ENCODE measurements around the gene PLCXD3. TPM values are rescaled to one million over a fixed set of nuclear protein-coding genes. Genes with fewer than 3 reads are reported as not detected.

PLCXD3 gene
- polyA plus RNA-seq, 4 donors, result 0.27 to 4.4 (median 1.1) TPM

GRCh38 chr5:41414598-41414997 lies 95.8 kb downstream of the PLCXD3 start:
- DNase-seq (peak in 1 of 2 donors; percentile 29), FAIRE-seq (no peak)
- H3K4me1 ChIP-seq (ENCODE audit: control insufficient read depth in 3 of 3, insufficient read depth in 2 of 3, low read depth in 1 of 3, low read length in 2 of 3), result peaks cover 0 to under 1% (median 0%) of the 10 kb centered on the region in 3 donors
- no peaks in the 10 kb centered on the region for H3K9me3 ChIP-seq (ENCODE audit: control insufficient read depth in 2 of 2, insufficient read depth in 1 of 2, low read depth in 1 of 2, low read length in 1 of 2)
- H3K4me3 ChIP-seq (ENCODE audit: low read depth in 1 of 3, low read length in 3 of 3), result no peak overlapping the region
- 85 to 93% (median 85%) methylated on average over 2 of the region's 2 CpGs for WGBS, 3 donors
- peaks cover 0 to 2% (median 0%) of the 10 kb centered on the region in 3 donors for H3K27me3 ChIP-seq (ENCODE audit: control insufficient read depth in 3 of 3, insufficient read depth in 3 of 3, low read length in 3 of 3)
- H3K36me3 ChIP-seq (ENCODE audit: control insufficient read depth in 3 of 3, insufficient read depth in 2 of 3, low read depth in 1 of 3, low read length in 3 of 3), result no peaks in the 10 kb centered on the region
- H3K27ac ChIP-seq (ENCODE audit: low read depth in 1 of 3, low read length in 2 of 3), result no peak overlapping the region

- FAIRE-seq (no peak), DNase-seq (no peak)
- peaks cover 0 to 10% (median 2%) of the 10 kb centered on the region in 3 donors for H3K4me1 ChIP-seq (ENCODE audit: control insufficient read depth in 3 of 3, insufficient read depth in 2 of 3, low read depth in 1 of 3, low read length in 2 of 3)
- H3K27me3 ChIP-seq (ENCODE audit: control insufficient read depth in 3 of 3, insufficient read depth in 3 of 3, low read length in 3 of 3), result peaks cover 0 to 2% (median 0%) of the 10 kb centered on the region in 3 donors
- WGBS, 3 donors, result 47 to 89% (median 73%) methylated on average over 1 of the region's 1 CpG
- H3K36me3 ChIP-seq (ENCODE audit: control insufficient read depth in 3 of 3, insufficient read depth in 2 of 3, low read depth in 1 of 3, low read length in 3 of 3), result no peaks in the 10 kb centered on the region
- no peak overlapping the region for H3K27ac ChIP-seq (ENCODE audit: low read depth in 1 of 3, low read length in 2 of 3)
- H3K9me3 ChIP-seq (ENCODE audit: control insufficient read depth in 2 of 2, insufficient read depth in 1 of 2, low read depth in 1 of 2, low read length in 1 of 2), result no peaks in the 10 kb centered on the region
- no peak overlapping the region for H3K4me3 ChIP-seq (ENCODE audit: low read depth in 1 of 3, low read length in 3 of 3)
These were observed 97.3 kb downstream of the PLCXD3 start for GRCh38 chr5:41413074-41413473.

- no peak overlapping the region for H3K27ac ChIP-seq (ENCODE audit: low read depth in 1 of 3, low read length in 2 of 3)
- H3K9me3 ChIP-seq (ENCODE audit: control insufficient read depth in 2 of 2, insufficient read depth in 1 of 2, low read depth in 1 of 2, low read length in 1 of 2), result no peaks in the 10 kb centered on the region
- no peak overlapping the region for H3K4me3 ChIP-seq (ENCODE audit: low read depth in 1 of 3, low read length in 3 of 3)
- H3K4me1 ChIP-seq (ENCODE audit: control insufficient read depth in 3 of 3, insufficient read depth in 2 of 3, low read depth in 1 of 3, low read length in 2 of 3), result peaks cover 0 to 13% (median 2%) of the 10 kb centered on the region in 3 donors
- no peak for FAIRE-seq
- DNase-seq, result no peak
- peaks cover 0 to 2% (median 0%) of the 10 kb centered on the region in 3 donors for H3K27me3 ChIP-seq (ENCODE audit: control insufficient read depth in 3 of 3, insufficient read depth in 3 of 3, low read length in 3 of 3)
- no peaks in the 10 kb centered on the region for H3K36me3 ChIP-seq (ENCODE audit: control insufficient read depth in 3 of 3, insufficient read depth in 2 of 3, low read depth in 1 of 3, low read length in 3 of 3)
- 32 to 50% (median 42%) methylated on average over 2 of the region's 2 CpGs for WGBS, 3 donors
These were observed 97.9 kb downstream of the PLCXD3 start for GRCh38 chr5:41412496-41412895.

- FAIRE-seq (no peak), DNase-seq (no peak)
- Histone ChIP-seq H3K4me3 (ENCODE audit: low read depth in 1 of 3, low read length in 3 of 3) (no peak overlapping the region), H3K9me3 (ENCODE audit: control insufficient read depth in 2 of 2, insufficient read depth in 1 of 2, low read depth in 1 of 2, low read length in 1 of 2) (no peaks in the 10 kb centered on the region), H3K27me3 (ENCODE audit: control insufficient read depth in 3 of 3, insufficient read depth in 3 of 3, low read length in 3 of 3) (no peaks in the 10 kb centered on the region), H3K27ac (ENCODE audit: low read depth in 1 of 3, low read length in 2 of 3) (no peak overlapping the region), H3K36me3 (ENCODE audit: control insufficient read depth in 3 of 3, insufficient read depth in 2 of 3, low read depth in 1 of 3, low read length in 3 of 3) (no peaks in the 10 kb centered on the region), H3K4me1 (ENCODE audit: control insufficient read depth in 3 of 3, insufficient read depth in 2 of 3, low read depth in 1 of 3, low read length in 2 of 3) (peaks cover 0 to 20% (median 2%) of the 10 kb centered on the region in 3 donors)
- WGBS, 3 donors, result 52 to 58% (median 57%) methylated on average over 4 of the region's 4 CpGs
These were observed 99.7 kb downstream of the PLCXD3 start for GRCh38 chr5:41410737-41411136.

GRCh38 chr5:41410307-41410706 lies 100.1 kb downstream of the PLCXD3 start:
- FAIRE-seq (no peak), DNase-seq (peak in 1 of 2 donors; percentile 39)
- Histone ChIP-seq H3K4me3 (ENCODE audit: low read depth in 1 of 3, low read length in 3 of 3) (no peak overlapping the region), H3K27me3 (ENCODE audit: control insufficient read depth in 3 of 3, insufficient read depth in 3 of 3, low read length in 3 of 3) (no peaks in the 10 kb centered on the region), H3K36me3 (ENCODE audit: control insufficient read depth in 3 of 3, insufficient read depth in 2 of 3, low read depth in 1 of 3, low read length in 3 of 3) (no peaks in the 10 kb centered on the region), H3K4me1 (ENCODE audit: control insufficient read depth in 3 of 3, insufficient read depth in 2 of 3, low read depth in 1 of 3, low read length in 2 of 3) (peaks cover 0 to 21% (median 2%) of the 10 kb centered on the region in 3 donors), H3K27ac (ENCODE audit: low read depth in 1 of 3, low read length in 2 of 3) (no peak overlapping the region), H3K9me3 (ENCODE audit: control insufficient read depth in 2 of 2, insufficient read depth in 1 of 2, low read depth in 1 of 2, low read length in 1 of 2) (no peaks in the 10 kb centered on the region)
- 16 to 72% (median 48%) methylated on average over 9 of the region's 9 CpGs for WGBS, 3 donors

GRCh38 chr5:41408676-41409443 lies 101.5 kb downstream of the PLCXD3 start:
- Histone ChIP-seq H3K4me3 (ENCODE audit: low read depth in 1 of 3, low read length in 3 of 3) (no peak overlapping the region), H3K27me3 (ENCODE audit: control insufficient read depth in 3 of 3, insufficient read depth in 3 of 3, low read length in 3 of 3) (no peaks in the 10 kb centered on the region), H3K27ac (ENCODE audit: low read depth in 1 of 3, low read length in 2 of 3) (peak overlapping the region in 1 of 3 donors; percentile 11), H3K9me3 (ENCODE audit: control insufficient read depth in 2 of 2, insufficient read depth in 1 of 2, low read depth in 1 of 2, low read length in 1 of 2) (no peaks in the 10 kb centered on the region), H3K4me1 (ENCODE audit: control insufficient read depth in 3 of 3, insufficient read depth in 2 of 3, low read depth in 1 of 3, low read length in 2 of 3) (peaks cover 0 to 24% (median 2%) of the 10 kb centered on the region in 3 donors), H3K36me3 (ENCODE audit: control insufficient read depth in 3 of 3, insufficient read depth in 2 of 3, low read depth in 1 of 3, low read length in 3 of 3) (no peaks in the 10 kb centered on the region)
- DNase-seq (peak; percentile 52 to 73), FAIRE-seq (no peak)
- WGBS, 3 donors, result 67 to 74% (median 69%) methylated on average over 6 of the region's 6 CpGs

- Histone ChIP-seq H3K27ac (ENCODE audit: low read depth in 1 of 3, low read length in 2 of 3) (peak overlapping the region in 2 of 3 donors; percentile 20 to 71), H3K9me3 (ENCODE audit: control insufficient read depth in 2 of 2, insufficient read depth in 1 of 2, low read depth in 1 of 2, low read length in 1 of 2) (no peaks in the 10 kb centered on the region), H3K4me3 (ENCODE audit: low read depth in 1 of 3, low read length in 3 of 3) (no peak overlapping the region), H3K36me3 (ENCODE audit: control insufficient read depth in 3 of 3, insufficient read depth in 2 of 3, low read depth in 1 of 3, low read length in 3 of 3) (no peaks in the 10 kb centered on the region), H3K27me3 (ENCODE audit: control insufficient read depth in 3 of 3, insufficient read depth in 3 of 3, low read length in 3 of 3) (no peaks in the 10 kb centered on the region), H3K4me1 (ENCODE audit: control insufficient read depth in 3 of 3, insufficient read depth in 2 of 3, low read depth in 1 of 3, low read length in 2 of 3) (peaks cover 0 to 24% (median 2%) of the 10 kb centered on the region in 3 donors)
- 15 to 61% (median 45%) methylated on average over 1 of the region's 1 CpG for WGBS, 3 donors
- peak; percentile 68 to 86 for DNase-seq
- no peak for FAIRE-seq
These were observed 103.5 kb downstream of the PLCXD3 start for GRCh38 chr5:41406936-41407335.

- DNase-seq, result peak; percentile 76 to 89
These were observed 104.0 kb downstream of the PLCXD3 start for GRCh38 chr5:41406424-41406823.

More at GRCh38 chr5:41406424-41406823, 104.0 kb downstream of the PLCXD3 start:
- no peak overlapping the region for H3K4me3 ChIP-seq (ENCODE audit: low read depth in 1 of 3, low read length in 3 of 3)
- peaks cover 0 to 24% (median 2%) of the 10 kb centered on the region in 3 donors for H3K4me1 ChIP-seq (ENCODE audit: control insufficient read depth in 3 of 3, insufficient read depth in 2 of 3, low read depth in 1 of 3, low read length in 2 of 3)
- H3K27me3 ChIP-seq (ENCODE audit: control insufficient read depth in 3 of 3, insufficient read depth in 3 of 3, low read length in 3 of 3), result no peaks in the 10 kb centered on the region
- no peak for FAIRE-seq
- H3K9me3 ChIP-seq (ENCODE audit: control insufficient read depth in 2 of 2, insufficient read depth in 1 of 2, low read depth in 1 of 2, low read length in 1 of 2), result no peaks in the 10 kb centered on the region
- peak overlapping the region in 2 of 3 donors; percentile 71 to 76 for H3K27ac ChIP-seq (ENCODE audit: low read depth in 1 of 3, low read length in 2 of 3)
- 17 to 74% (median 19%) methylated on average over 1 of the region's 1 CpG for WGBS, 3 donors
- no peaks in the 10 kb centered on the region for H3K36me3 ChIP-seq (ENCODE audit: control insufficient read depth in 3 of 3, insufficient read depth in 2 of 3, low read depth in 1 of 3, low read length in 3 of 3)

Measured in small intestine (tissue), 7 donors.